GM12878 (cell line): ENCODE measurements around the gene HIKESHI. TPM values are rescaled to one million over a fixed set of nuclear protein-coding genes. Genes with fewer than 3 reads are reported as not detected.

Experiments
- BCL11A ChIP-seq: IDR thresholded peaks from 2 replicates; pipeline ENCODE4 v1.6.1; 2011; ENCODE audit warnings: low read depth, low read length
- BHLHE40 ChIP-seq, 2 experiments: fragments of 450-650 bp in 1 of 2; IDR thresholded peaks; 2 replicates each; pipeline ENCODE4 v1.6.1; 2011 to 2017; ENCODE audit warnings: low read depth in 2 of 2, borderline replicate concordance in 1 of 2, improper control_type of control experiment in 1 of 2, low read length in 1 of 2, mild to moderate bottlenecking in 1 of 2
- BRCA1 ChIP-seq: IDR thresholded peaks from 2 replicates; pipeline ENCODE4 v1.6.1; 2011; ENCODE audit warnings: low read depth, low read length, improper control_type of control experiment
- CBX3 ChIP-seq: fragments of 200-600 bp; sonication (generic); IDR thresholded peaks from 2 replicates; pipeline ENCODE4 v1.6.1; 2016; ENCODE audit warnings: low read depth, borderline replicate concordance
- CHD2 ChIP-seq: IDR thresholded peaks from 2 replicates; pipeline ENCODE4 v1.6.1; 2011; ENCODE audit warnings: low read depth, low read length, improper control_type of control experiment, borderline replicate concordance
- CREM ChIP-seq: IDR thresholded peaks from 2 replicates; pipeline ENCODE4 v1.6.1; 2014; ENCODE audit warnings: antibody characterized with exemption, low read depth
- CTCF ChIP-seq, 3 experiments: IDR thresholded peaks in 2 of 3; conservative IDR thresholded peaks in 1 of 3; 2 replicates each; pipeline ENCODE4 v1.5.1; 2011; ENCODE audit warnings: low read depth in 3 of 3, low read length in 3 of 3, mild to moderate bottlenecking in 3 of 3, control low read depth in 2 of 3, moderate library complexity in 2 of 3, inconsistent platforms in 1 of 3, mixed read lengths in 1 of 3; ENCODE audit not compliant: control insufficient read depth in 2 of 3, insufficient read depth in 1 of 3; ENCODE audit errors: extremely low read depth in 1 of 3
- DPF2 ChIP-seq: fragments of 450-650 bp; IDR thresholded peaks from 2 replicates; pipeline ENCODE4 v1.6.1; 2017; ENCODE audit warnings: mild to moderate bottlenecking
- EED ChIP-seq: sonication (generic); IDR thresholded peaks from 2 replicates; pipeline ENCODE4 v1.6.1; 2016; ENCODE audit warnings: antibody characterized with exemption, low read depth
- FOXK2 ChIP-seq: fragments of 450-650 bp; IDR thresholded peaks from 2 replicates; pipeline ENCODE4 v1.6.1; 2017; ENCODE audit warnings: mild to moderate bottlenecking, moderate library complexity
- FOXM1 ChIP-seq: IDR thresholded peaks from 2 replicates; pipeline ENCODE4 v1.6.1; 2012; ENCODE audit warnings: low read depth, mild to moderate bottlenecking, inconsistent platforms, low read length, moderate library complexity
- MAX ChIP-seq: IDR thresholded peaks from 2 replicates; pipeline ENCODE4 v1.6.1; 2012; ENCODE audit warnings: low read depth, low read length, improper control_type of control experiment
- MEF2A ChIP-seq: IDR thresholded peaks from 2 replicates; pipeline ENCODE4 v1.6.1; 2011; ENCODE audit warnings: low read depth, mild to moderate bottlenecking, low read length, moderate library complexity; ENCODE audit not compliant: insufficient read depth
- NBN ChIP-seq: fragments of 450-650 bp; IDR thresholded peaks from 2 replicates; pipeline ENCODE4 v1.6.1; 2016
- NFYA ChIP-seq: IDR thresholded peaks from 2 replicates; pipeline ENCODE4 v1.6.1; 2011; ENCODE audit warnings: low read depth, mild to moderate bottlenecking, low read length, improper control_type of control experiment, borderline replicate concordance
- NR2C1 ChIP-seq: fragments of 450-650 bp; IDR thresholded peaks from 2 replicates; pipeline ENCODE4 v1.6.1; 2017; ENCODE audit warnings: antibody characterized with exemption, mild to moderate bottlenecking, moderate library complexity
- NR2C2 ChIP-seq: IDR thresholded peaks from 2 replicates; pipeline ENCODE4 v1.6.1; 2011; ENCODE audit warnings: borderline replicate concordance, low read depth; ENCODE audit not compliant: control insufficient read depth, insufficient read length
- NRF1 ChIP-seq: conservative IDR thresholded peaks from 2 replicates; pipeline ENCODE4 v1.6.1; 2011; ENCODE audit warnings: mild to moderate bottlenecking, low read depth, low read length, improper control_type of control experiment
- POLR2AphosphoS2 ChIP-seq: IDR thresholded peaks from 2 replicates; pipeline ENCODE4 v1.6.1; 2011; ENCODE audit warnings: low read depth, mild to moderate bottlenecking, low read length, improper control_type of control experiment, moderate library complexity
- PRDM15 ChIP-seq: fragments of 450-650 bp; formaldehyde crosslinking; IDR thresholded peaks from 2 replicates; pipeline ENCODE4 v1.4.0; 2020; ENCODE audit warnings: mild to moderate bottlenecking, moderate library complexity
- RCOR1 ChIP-seq: conservative IDR thresholded peaks from 2 replicates; pipeline ENCODE4 v1.6.1; 2012; ENCODE audit warnings: low read depth, low read length, improper control_type of control experiment
- SMAD5 ChIP-seq: IDR thresholded peaks from 2 replicates; pipeline ENCODE4 v1.6.1; 2016; ENCODE audit warnings: antibody characterized with exemption, low read depth
- SP1 ChIP-seq: IDR thresholded peaks from one replicate; pipeline ENCODE4 v1.6.1; 2011; ENCODE audit warnings: low read depth, low read length
- SREBF1 ChIP-seq: IDR thresholded peaks from 2 replicates; pipeline ENCODE4 v1.6.1; 2012; ENCODE audit warnings: mild to moderate bottlenecking, low read length
- SRF ChIP-seq, 2 experiments: IDR thresholded peaks; 2 replicates each; pipeline ENCODE4 v1.6.1; 2011; ENCODE audit warnings: low read depth in 2 of 2, low read length in 2 of 2, mild to moderate bottlenecking in 1 of 2, moderate library complexity in 1 of 2
- SUZ12 ChIP-seq: fragments of 200-600 bp; sonication (generic); IDR thresholded peaks from one replicate; pipeline ENCODE4 v1.6.1; 2018; ENCODE audit warnings: antibody characterized with exemption, mild to moderate bottlenecking; ENCODE audit not compliant: unreplicated experiment
- ZBED1 ChIP-seq: IDR thresholded peaks from 2 replicates; pipeline ENCODE4 v1.6.1; 2016; ENCODE audit warnings: borderline replicate concordance
- ZNF207 ChIP-seq: fragments of 450-650 bp; IDR thresholded peaks from 2 replicates; pipeline ENCODE4 v1.6.1; 2014; ENCODE audit warnings: antibody characterized with exemption, mild to moderate bottlenecking, borderline replicate concordance
- ZZZ3 ChIP-seq: IDR thresholded peaks from 2 replicates; pipeline ENCODE4 v1.6.1; 2011; ENCODE audit warnings: low read depth; ENCODE audit not compliant: control insufficient read depth, insufficient read length
- polyA plus RNA-seq, 11 experiments: library from polyadenylated mRNA; depleted of rRNA in 4 of 11; unstranded in 6 of 11; stranded (reverse) in 5 of 11; fragments of >200 nt; fragmentation: Nextera tagmentation in 4 of 11; fragmentation: Illumina TruSeq in 1 of 11; extraction: Ambion mirVana in 4 of 11; extraction: Trizol in 1 of 11; gene quantifications; 1 replicate in 1 of 11; 2 replicates in 10 of 11; pipeline versions ENCODE4 v1.2.1 to v1.2.3, GENCODE V29; 2011 to 2016; ENCODE audit warnings: inconsistent platforms in 2 of 11, missing spikeins in 2 of 11, low read depth in 1 of 11
- total RNA-seq, 4 experiments: library from RNA; depleted of rRNA in 3 of 4; stranded (reverse); fragments of >200 nt in 3 of 4; fragmentation: Illumina TruSeq in 1 of 4; extraction: Trizol in 1 of 4; gene quantifications; 2 replicates each; pipeline versions ENCODE4 v1.2.1 to v1.2.3, GENCODE V29; 2013 to 2021

HIKESHI gene
- total and polyA plus RNA-seq, 10 of the 15 experiments (the other 5 are each of a cell fraction or from before 2014, with no cell fraction given) = 42.3 to 228 (median 85.7) TPM

GRCh38 chr11:86255896-86256295 is 46.1 kb upstream of the HIKESHI start (continued):
- TF ChIP-seq NRF1 = no peak
- peak; percentile 40; the same call in 1 of the 2 replicates for TF ChIP-seq ZBED1
- TF ChIP-seq BRCA1 = no peak
- no peak for TF ChIP-seq DPF2
- TF ChIP-seq CBX3 = no peak
- TF ChIP-seq NR2C2 = no peak
- 0 out of 4 replicates have a peak, but pooled peaks of 1 of the 2 experiments have one; percentile 21 for TF ChIP-seq SRF (IDR thresholded peaks at IDR 0.05; ENCODE audit: low read depth in 2 of 2, low read length in 2 of 2)
- no peak for TF ChIP-seq POLR2AphosphoS2
- peak; percentile 99 for TF ChIP-seq MEF2A
- 0 out of 2 replicates have a peak, but pooled peaks have one; percentile 30 for TF ChIP-seq CHD2
- peak in 1 of 2 experiments; percentile 53; a peak in 1 of 4 replicates for TF ChIP-seq BHLHE40 (IDR thresholded peaks at IDR 0.05; ENCODE audit: borderline replicate concordance in 1 of 2, low read depth in 2 of 2, low read length in 1 of 2)
- TF ChIP-seq ZNF207 = no peak
- TF ChIP-seq PRDM15 = no peak
- no peak for TF ChIP-seq SUZ12
- no peak for TF ChIP-seq NR2C1
- TF ChIP-seq EED = no peak
- TF ChIP-seq NBN = no peak
- TF ChIP-seq SREBF1 = no peak
- peak; percentile 61; the same call in 1 of the 2 replicates for TF ChIP-seq BCL11A
- TF ChIP-seq CREM = peak; percentile 73
- no peak for TF ChIP-seq CTCF (IDR thresholded peaks at IDR 0.05 in 2 of 3, conservative IDR thresholded peaks at IDR 0.05 in 1 of 3; ENCODE audit: control insufficient read depth in 2 of 3, extremely low read depth in 1 of 3, insufficient read depth in 1 of 3, low read depth in 3 of 3, low read length in 3 of 3)
- TF ChIP-seq SP1 = peak; percentile 35
- TF ChIP-seq ZZZ3 = no peak
- TF ChIP-seq FOXK2 = no peak
- peak; percentile 94 for TF ChIP-seq FOXM1
- TF ChIP-seq RCOR1 = no peak
- no peak for TF ChIP-seq NFYA
- TF ChIP-seq MAX = no peak
- no peak for TF ChIP-seq SMAD5
